ENCODE measurements around the gene KRT2.

DNA sequence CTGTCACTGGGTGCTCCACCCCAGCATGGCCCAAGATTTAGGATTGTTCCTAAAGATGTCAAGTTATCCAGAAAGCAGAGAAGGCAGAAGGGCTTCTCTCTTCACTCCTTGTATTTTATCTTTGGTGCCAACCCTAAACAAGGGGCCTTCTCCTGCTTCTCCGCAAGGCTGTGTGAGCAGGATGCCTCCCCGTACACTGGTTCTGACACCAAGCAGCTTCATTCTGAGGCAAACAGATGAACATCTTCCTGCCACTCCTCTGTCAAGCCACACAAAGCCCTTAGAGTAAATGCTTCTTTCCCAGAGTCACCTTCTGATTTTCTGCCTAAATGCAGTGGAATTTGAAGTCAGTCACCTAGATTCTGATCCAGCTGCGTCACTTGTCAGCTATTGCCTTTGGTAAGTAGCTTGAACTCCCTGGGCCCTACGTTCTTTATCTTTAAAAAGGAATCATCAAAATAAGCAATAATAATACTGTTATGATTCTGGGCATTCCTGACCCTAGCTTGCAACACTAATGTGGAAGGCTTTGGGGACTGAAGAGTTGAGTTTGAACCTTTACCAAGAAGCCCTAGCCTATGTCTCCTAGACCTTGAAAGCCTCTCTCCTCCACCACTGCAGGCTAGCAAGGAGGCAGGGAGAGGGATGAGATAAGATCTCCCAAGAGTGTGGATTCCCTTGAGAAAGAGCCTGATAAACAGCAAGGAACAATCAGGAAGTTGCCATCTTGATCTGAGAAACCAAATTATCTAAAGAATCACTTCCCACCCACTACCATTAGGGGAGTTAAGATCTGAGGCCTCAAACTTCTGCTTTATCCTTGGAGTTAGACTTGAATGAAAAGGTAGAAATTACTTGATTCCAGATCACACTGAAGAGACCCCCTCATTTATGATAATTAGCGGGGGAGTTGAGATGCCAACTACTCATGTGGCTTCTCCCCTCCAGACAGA lies 39.3 kb downstream of the KRT2 start:
- TF ChIP-seq RARB (CRISPR knock-in tag; IDR thresholded peaks at IDR 0.05), result no peak
- TF ChIP-seq, protein P1, sequence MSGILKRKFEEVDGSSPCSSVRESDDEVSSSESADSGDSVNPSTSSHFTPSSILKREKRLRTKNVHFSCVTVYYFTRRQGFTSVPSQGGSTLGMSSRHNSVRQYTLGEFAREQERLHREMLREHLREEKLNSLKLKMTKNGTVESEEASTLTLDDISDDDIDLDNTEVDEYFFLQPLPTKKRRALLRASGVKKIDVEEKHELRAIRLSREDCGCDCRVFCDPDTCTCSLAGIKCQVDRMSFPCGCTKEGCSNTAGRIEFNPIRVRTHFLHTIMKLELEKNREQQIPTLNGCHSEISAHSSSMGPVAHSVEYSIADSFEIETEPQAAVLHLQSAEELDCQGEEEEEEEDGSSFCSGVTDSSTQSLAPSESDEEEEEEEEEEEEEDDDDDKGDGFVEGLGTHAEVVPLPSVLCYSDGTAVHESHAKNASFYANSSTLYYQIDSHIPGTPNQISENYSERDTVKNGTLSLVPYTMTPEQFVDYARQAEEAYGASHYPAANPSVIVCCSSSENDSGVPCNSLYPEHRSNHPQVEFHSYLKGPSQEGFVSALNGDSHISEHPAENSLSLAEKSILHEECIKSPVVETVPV (CRISPR knock-in tag; IDR thresholded peaks at IDR 0.05), result no peak
- TF ChIP-seq OSR1 (CRISPR knock-in tag; IDR thresholded peaks at IDR 0.05), result no peak
- TF ChIP-seq ZFP3 (CRISPR knock-in tag; IDR thresholded peaks at IDR 0.05), result no peak
- TF ChIP-seq TOX (CRISPR knock-in tag; IDR thresholded peaks at IDR 0.05; ENCODE audit: borderline replicate concordance), result no peak
- no peak for TF ChIP-seq ZFP30 (CRISPR knock-in tag; IDR thresholded peaks at IDR 0.05)
- TF ChIP-seq, protein P2, sequence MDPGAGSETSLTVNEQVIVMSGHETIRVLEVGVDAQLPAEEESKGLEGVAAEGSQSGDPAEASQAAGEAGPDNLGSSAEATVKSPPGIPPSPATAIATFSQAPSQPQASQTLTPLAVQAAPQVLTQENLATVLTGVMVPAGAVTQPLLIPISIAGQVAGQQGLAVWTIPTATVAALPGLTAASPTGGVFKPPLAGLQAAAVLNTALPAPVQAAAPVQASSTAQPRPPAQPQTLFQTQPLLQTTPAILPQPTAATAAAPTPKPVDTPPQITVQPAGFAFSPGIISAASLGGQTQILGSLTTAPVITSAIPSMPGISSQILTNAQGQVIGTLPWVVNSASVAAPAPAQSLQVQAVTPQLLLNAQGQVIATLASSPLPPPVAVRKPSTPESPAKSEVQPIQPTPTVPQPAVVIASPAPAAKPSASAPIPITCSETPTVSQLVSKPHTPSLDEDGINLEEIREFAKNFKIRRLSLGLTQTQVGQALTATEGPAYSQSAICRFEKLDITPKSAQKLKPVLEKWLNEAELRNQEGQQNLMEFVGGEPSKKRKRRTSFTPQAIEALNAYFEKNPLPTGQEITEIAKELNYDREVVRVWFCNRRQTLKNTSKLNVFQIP (CRISPR knock-in tag; IDR thresholded peaks at IDR 0.05; ENCODE audit: borderline replicate concordance, low read depth), result no peak
- no peak for TF ChIP-seq ESRRG (CRISPR knock-in tag; IDR thresholded peaks at IDR 0.05)
- no peak for TF ChIP-seq ZNF565 (CRISPR knock-in tag; conservative IDR thresholded peaks at IDR 0.05; ENCODE audit: low read depth)
